PC-9 (cell line): ENCODE measurements around the gene PFAS.

Experiments used
- EZH2 ChIP-seq: fragments of 200-600 bp; sonication (generic); IDR thresholded peaks from 2 replicates; pipeline ENCODE4 v1.8.0; 2017; ENCODE audit warnings: antibody characterized with exemption, low read depth
- TF ChIP-seq, protein P1 (sequence below): fragments of 200-600 bp; sonication (generic); conservative IDR thresholded peaks from 2 replicates; pipeline ENCODE4 v1.6.1; 2017; ENCODE audit warnings: mixed run types, antibody characterized with exemption, mild to moderate bottlenecking, moderate library complexity

DNA sequence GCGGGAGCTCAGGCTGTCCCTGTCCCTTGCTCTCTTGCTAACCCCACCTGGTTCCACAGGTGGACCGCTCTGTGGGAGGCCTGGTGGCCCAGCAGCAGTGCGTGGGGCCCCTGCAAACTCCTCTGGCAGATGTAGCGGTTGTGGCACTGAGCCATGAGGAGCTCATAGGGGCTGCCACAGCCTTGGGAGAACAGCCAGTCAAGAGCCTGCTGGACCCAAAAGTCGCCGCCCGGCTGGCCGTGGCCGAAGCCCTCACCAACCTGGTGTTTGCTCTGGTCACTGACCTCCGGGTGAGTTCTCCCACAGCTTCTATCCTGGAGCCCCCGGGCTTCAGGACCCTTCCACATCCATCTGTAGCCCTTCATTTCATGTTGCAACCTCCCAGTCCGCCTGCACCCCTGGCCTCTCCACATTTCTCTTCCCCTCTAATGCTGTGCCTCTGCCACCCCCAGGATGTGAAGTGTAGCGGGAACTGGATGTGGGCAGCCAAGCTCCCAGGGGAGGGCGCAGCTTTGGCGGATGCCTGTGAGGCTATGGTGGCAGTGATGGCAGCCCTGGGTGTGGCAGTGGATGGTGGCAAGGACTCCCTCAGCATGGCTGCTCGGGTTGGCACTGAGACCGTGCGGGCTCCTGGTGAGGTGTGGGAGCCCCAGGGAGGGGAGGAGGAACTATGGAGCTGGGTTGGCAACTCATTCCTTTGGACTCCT, 15.9 kb downstream of the PFAS start:
- TF ChIP-seq, protein P1, sequence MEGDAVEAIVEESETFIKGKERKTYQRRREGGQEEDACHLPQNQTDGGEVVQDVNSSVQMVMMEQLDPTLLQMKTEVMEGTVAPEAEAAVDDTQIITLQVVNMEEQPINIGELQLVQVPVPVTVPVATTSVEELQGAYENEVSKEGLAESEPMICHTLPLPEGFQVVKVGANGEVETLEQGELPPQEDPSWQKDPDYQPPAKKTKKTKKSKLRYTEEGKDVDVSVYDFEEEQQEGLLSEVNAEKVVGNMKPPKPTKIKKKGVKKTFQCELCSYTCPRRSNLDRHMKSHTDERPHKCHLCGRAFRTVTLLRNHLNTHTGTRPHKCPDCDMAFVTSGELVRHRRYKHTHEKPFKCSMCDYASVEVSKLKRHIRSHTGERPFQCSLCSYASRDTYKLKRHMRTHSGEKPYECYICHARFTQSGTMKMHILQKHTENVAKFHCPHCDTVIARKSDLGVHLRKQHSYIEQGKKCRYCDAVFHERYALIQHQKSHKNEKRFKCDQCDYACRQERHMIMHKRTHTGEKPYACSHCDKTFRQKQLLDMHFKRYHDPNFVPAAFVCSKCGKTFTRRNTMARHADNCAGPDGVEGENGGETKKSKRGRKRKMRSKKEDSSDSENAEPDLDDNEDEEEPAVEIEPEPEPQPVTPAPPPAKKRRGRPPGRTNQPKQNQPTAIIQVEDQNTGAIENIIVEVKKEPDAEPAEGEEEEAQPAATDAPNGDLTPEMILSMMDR: no peak
- no peak for TF ChIP-seq EZH2
